HepG2 (cell line): ENCODE data around the gene FCHO2.

Source experiments
- CTCF ChIP-seq: sonication (generic); formaldehyde crosslinking; IDR thresholded peaks from 2 replicates; pipeline ENCODE4 v1.5.0; 2020; ENCODE audit warnings: mild to moderate bottlenecking, missing genetic modification reagents, moderate library complexity
- FOXA1 ChIP-seq, 2 experiments: fragments of 450-650 bp in 1 of 2; sonication (generic) in 1 of 2; formaldehyde crosslinking in 1 of 2; IDR thresholded peaks; 2 replicates each; pipeline versions ENCODE4 v1.4.0 to v1.6.1; 2016 to 2020; ENCODE audit warnings: missing genetic modification reagents in 1 of 2
- HDAC6 ChIP-seq: fragments of 200-600 bp; sonication (generic); IDR thresholded peaks from 2 replicates; pipeline ENCODE4 v1.7.0; 2017; ENCODE audit warnings: mild to moderate bottlenecking, antibody characterized with exemption, low read length, low read depth
- NFE2L1 ChIP-seq: sonication (generic); formaldehyde crosslinking; IDR thresholded peaks from 2 replicates; pipeline ENCODE4 v1.4.0; 2020; ENCODE audit warnings: missing genetic modification reagents, mild to moderate bottlenecking, borderline replicate concordance
- NR3C1 ChIP-seq: sonication (generic); formaldehyde crosslinking; IDR thresholded peaks from 2 replicates; pipeline ENCODE4 v1.4.0; 2020; ENCODE audit warnings: missing genetic modification reagents
- SMYD3 ChIP-seq: sonication (generic); formaldehyde crosslinking; IDR thresholded peaks from 2 replicates; pipeline ENCODE4 v1.8.1; 2023; ENCODE audit warnings: mild to moderate bottlenecking, missing genetic modification reagents
- ZBTB34 ChIP-seq: sonication (generic); formaldehyde crosslinking; IDR thresholded peaks from 2 replicates; pipeline ENCODE4 v1.8.0; 2022; ENCODE audit warnings: mild to moderate bottlenecking, missing genetic modification reagents
- ZC3H4 ChIP-seq: sonication (generic); formaldehyde crosslinking; IDR thresholded peaks from 2 replicates; pipeline ENCODE4 v1.4.0; 2020; ENCODE audit warnings: missing genetic modification reagents, borderline replicate concordance
- ZHX2 ChIP-seq, 2 experiments: sonication (generic) in 1 of 2; formaldehyde crosslinking in 1 of 2; IDR thresholded peaks; 2 replicates each; pipeline versions ENCODE4 v1.6.1 to v1.9.0; 2014 to 2022; ENCODE audit warnings: antibody characterized with exemption in 1 of 2, borderline replicate concordance in 1 of 2, inconsistent platforms in 1 of 2, low read depth in 1 of 2, missing genetic modification reagents in 1 of 2
- ZNF232 ChIP-seq: sonication (generic); formaldehyde crosslinking; IDR thresholded peaks from 2 replicates; pipeline ENCODE4 v1.4.0; 2020; ENCODE audit warnings: missing genetic modification reagents, borderline replicate concordance
- ZNF253 ChIP-seq: sonication (generic); formaldehyde crosslinking; IDR thresholded peaks from 2 replicates; pipeline ENCODE4 v1.8.0; 2022; ENCODE audit warnings: mild to moderate bottlenecking, missing genetic modification reagents, borderline replicate concordance
- ZNF263 ChIP-seq: sonication (generic); formaldehyde crosslinking; IDR thresholded peaks from 2 replicates; pipeline ENCODE4 v1.4.0; 2020; ENCODE audit warnings: missing genetic modification reagents
- ZNF549 ChIP-seq: sonication (generic); formaldehyde crosslinking; IDR thresholded peaks from 2 replicates; pipeline ENCODE4 v1.5.0; 2020; ENCODE audit warnings: missing genetic modification reagents
- ZNF614 ChIP-seq: IDR thresholded peaks from 2 replicates; pipeline ENCODE4 v1.6.1; 2018; ENCODE audit warnings: missing biosample characterization, missing genetic modification reagents, inconsistent platforms, borderline replicate concordance

- TF ChIP-seq ZNF263 (CRISPR knock-in tag) (no peak), ZNF253 (CRISPR knock-in tag) (no peak), ZNF549 (CRISPR knock-in tag) (no peak), NFE2L1 (CRISPR knock-in tag) (no peak), ZBTB34 (CRISPR knock-in tag) (no peak), FOXA1 (IDR thresholded peaks at IDR 0.05) (no peak), FOXA1 (CRISPR knock-in tag; IDR thresholded peaks at IDR 0.05) (no peak), ZHX2 (IDR thresholded peaks at IDR 0.05; ENCODE audit: low read depth) (no peak), ZHX2 (CRISPR knock-in tag; IDR thresholded peaks at IDR 0.05; ENCODE audit: borderline replicate concordance) (no peak), ZNF232 (no peak), NR3C1 (CRISPR knock-in tag) (no peak), ZNF614 (no peak), CTCF (CRISPR knock-in tag) (no peak), SMYD3 (no peak), ZC3H4 (CRISPR knock-in tag) (no peak), HDAC6 (no peak)
Observed at GRCh38 chr5:73081093-73081492, 125.3 kb downstream of the FCHO2 start.
